ENCODE data around the gene TEKTIP1.

Gene TEKTIP1

DNA sequence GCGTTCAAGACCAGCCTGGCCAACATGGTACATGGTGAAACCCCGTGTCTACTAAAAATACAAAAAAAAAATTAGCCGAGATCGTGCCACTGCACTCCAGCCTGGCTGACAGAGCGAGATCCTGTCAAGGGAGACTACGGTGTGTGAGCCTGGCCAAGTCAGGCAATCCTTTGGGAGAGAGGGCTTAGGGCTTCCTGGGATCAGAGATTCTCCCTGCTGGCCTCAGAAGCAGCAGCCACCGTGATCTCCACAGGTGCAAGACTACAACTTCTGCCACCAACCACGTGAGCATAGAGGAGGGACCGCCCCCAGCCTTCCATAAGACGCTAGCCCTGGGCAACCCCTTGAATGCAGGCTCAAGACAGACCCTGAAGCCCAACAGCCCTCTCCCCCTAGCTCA is 10.8 kb downstream of the TEKTIP1 start:
- Histone ChIP-seq H3K4me1 (ENCODE audit: insufficient read depth, insufficient read length) (peaks cover 18% of the 10 kb centered on the region), H3K36me3 (ENCODE audit: insufficient read depth, insufficient read length, low read length) (peaks cover 74% of the 10 kb centered on the region), H3K9ac (ENCODE audit: insufficient read length, low read depth) (no peak overlapping the region), H3K27me3 (ENCODE audit: insufficient read depth, insufficient read length) (no peaks in the 10 kb centered on the region), H3K9me3 (ENCODE audit: insufficient read depth, low read length) (no peaks in the 10 kb centered on the region), H3K4me3 (ENCODE audit: insufficient read length, low read depth) (no peak overlapping the region)
- DNase-seq (ENCODE audit: low read depth, low spot score), result no peak
- TF ChIP-seq YY1 (IDR thresholded peaks at IDR 0.05; ENCODE audit: insufficient read depth, insufficient read length), result no peak
- TF ChIP-seq ZNF274 (IDR thresholded peaks at IDR 0.05; ENCODE audit: low read depth, low read length), result no peak
- no peak for TF ChIP-seq SUZ12 (IDR thresholded peaks at IDR 0.05; ENCODE audit: extremely low read depth, insufficient read depth, insufficient read length)

- H3K27me3 ChIP-seq (ENCODE audit: insufficient read depth, insufficient read length), result no peaks in the 10 kb centered on the region
- peak overlapping the region; percentile 42 for H3K9ac ChIP-seq (ENCODE audit: insufficient read length, low read depth)
- TF ChIP-seq ZNF274 (IDR thresholded peaks at IDR 0.05; ENCODE audit: low read depth, low read length) (no peak), SUZ12 (IDR thresholded peaks at IDR 0.05; ENCODE audit: extremely low read depth, insufficient read depth, insufficient read length) (no peak), YY1 (IDR thresholded peaks at IDR 0.05; ENCODE audit: insufficient read depth, insufficient read length) (no peak)
- peaks cover 25% of the 10 kb centered on the region for H3K4me1 ChIP-seq (ENCODE audit: insufficient read depth, insufficient read length)
- peaks cover 68% of the 10 kb centered on the region for H3K36me3 ChIP-seq (ENCODE audit: insufficient read depth, insufficient read length, low read length)
- no peaks in the 10 kb centered on the region for H3K9me3 ChIP-seq (ENCODE audit: insufficient read depth, low read length)
- no peak for DNase-seq (ENCODE audit: low read depth, low spot score)
- no peak overlapping the region for H3K4me3 ChIP-seq (ENCODE audit: insufficient read length, low read depth)
These were observed 12.2 kb downstream of the TEKTIP1 start for GRCh38 chr19:3550947-3551791.

- Histone ChIP-seq H3K36me3 (ENCODE audit: insufficient read depth, insufficient read length, low read length) (peaks cover 66% of the 10 kb centered on the region), H3K9me3 (ENCODE audit: insufficient read depth, low read length) (no peaks in the 10 kb centered on the region), H3K27me3 (ENCODE audit: insufficient read depth, insufficient read length) (no peaks in the 10 kb centered on the region), H3K4me1 (ENCODE audit: insufficient read depth, insufficient read length) (peaks cover 29% of the 10 kb centered on the region), H3K9ac (ENCODE audit: insufficient read length, low read depth) (peak overlapping the region; percentile 42), H3K4me3 (ENCODE audit: insufficient read length, low read depth) (no peak overlapping the region)
- DNase-seq (ENCODE audit: low read depth, low spot score), result no peak
- TF ChIP-seq ZNF274 (IDR thresholded peaks at IDR 0.05; ENCODE audit: low read depth, low read length) (no peak), YY1 (IDR thresholded peaks at IDR 0.05; ENCODE audit: insufficient read depth, insufficient read length) (no peak), SUZ12 (IDR thresholded peaks at IDR 0.05; ENCODE audit: extremely low read depth, insufficient read depth, insufficient read length) (no peak)
These were observed 12.8 kb downstream of the TEKTIP1 start for GRCh38 chr19:3551792-3552095.

DNA sequence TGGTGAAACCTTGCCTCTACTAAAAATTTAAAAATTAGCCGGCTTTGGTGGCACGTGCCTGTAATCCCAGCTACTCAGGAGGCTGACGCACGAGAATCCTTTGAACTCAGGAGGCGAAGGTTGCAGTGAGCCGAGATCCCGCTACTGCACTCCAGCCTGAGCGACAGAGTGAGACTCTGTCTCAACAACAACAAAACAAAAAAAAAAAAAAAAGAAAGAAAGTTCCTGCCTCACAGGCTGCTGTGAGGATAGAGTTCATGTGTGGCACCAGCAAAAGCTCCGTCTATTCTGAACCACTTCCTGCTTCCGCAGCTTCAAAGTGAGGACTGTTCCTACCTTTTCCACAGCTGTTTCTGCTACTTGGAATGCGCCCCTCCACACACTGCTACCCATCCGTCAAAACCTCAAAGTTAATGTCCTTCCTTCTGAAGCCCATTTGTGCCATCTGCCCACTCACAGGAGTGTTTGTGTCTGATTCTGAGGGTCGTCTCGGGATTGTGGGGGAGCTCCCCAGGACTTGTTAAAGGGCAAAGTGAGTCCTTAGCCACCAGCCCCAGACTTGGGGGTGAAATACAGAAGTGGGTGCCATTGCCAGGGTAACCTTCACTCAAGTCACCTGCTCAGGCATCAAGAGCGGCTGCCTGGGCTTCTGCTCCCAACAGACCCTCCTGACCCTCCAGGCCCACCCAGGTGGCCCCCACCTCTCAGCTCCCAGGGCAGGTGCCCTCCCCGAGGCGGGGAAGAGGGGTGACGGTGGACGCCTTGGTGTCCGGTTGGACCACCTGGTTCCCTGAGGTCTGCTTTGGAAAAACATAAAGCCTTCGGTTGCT is 15.5 kb downstream of the TEKTIP1 start:
- peaks cover 26% of the 10 kb centered on the region for H3K4me1 ChIP-seq (ENCODE audit: insufficient read depth, insufficient read length)
- DNase-seq (ENCODE audit: low read depth, low spot score), result no peak
- H3K9me3 ChIP-seq (ENCODE audit: insufficient read depth, low read length), result no peaks in the 10 kb centered on the region
- H3K36me3 ChIP-seq (ENCODE audit: insufficient read depth, insufficient read length, low read length), result peaks cover 42% of the 10 kb centered on the region
- TF ChIP-seq YY1 (IDR thresholded peaks at IDR 0.05; ENCODE audit: insufficient read depth, insufficient read length) (no peak), ZNF274 (IDR thresholded peaks at IDR 0.05; ENCODE audit: low read depth, low read length) (no peak), SUZ12 (IDR thresholded peaks at IDR 0.05; ENCODE audit: extremely low read depth, insufficient read depth, insufficient read length) (no peak)
- H3K9ac ChIP-seq (ENCODE audit: insufficient read length, low read depth), result peak overlapping the region; percentile 6
- no peaks in the 10 kb centered on the region for H3K27me3 ChIP-seq (ENCODE audit: insufficient read depth, insufficient read length)
- H3K4me3 ChIP-seq (ENCODE audit: insufficient read length, low read depth), result no peak overlapping the region

GRCh38 chr19:3555653-3556422 is 16.9 kb downstream of the TEKTIP1 start:
- no peaks in the 10 kb centered on the region for H3K9me3 ChIP-seq (ENCODE audit: insufficient read depth, low read length)
- no peak for TF ChIP-seq ZNF274 (IDR thresholded peaks at IDR 0.05; ENCODE audit: low read depth, low read length)
- TF ChIP-seq SUZ12 (IDR thresholded peaks at IDR 0.05; ENCODE audit: extremely low read depth, insufficient read depth, insufficient read length), result no peak
- TF ChIP-seq YY1 (IDR thresholded peaks at IDR 0.05; ENCODE audit: insufficient read depth, insufficient read length), result no peak
- peak overlapping the region; percentile 99 for H3K4me3 ChIP-seq (ENCODE audit: insufficient read length, low read depth)
- peaks cover 24% of the 10 kb centered on the region for H3K4me1 ChIP-seq (ENCODE audit: insufficient read depth, insufficient read length)
- H3K36me3 ChIP-seq (ENCODE audit: insufficient read depth, insufficient read length, low read length), result peaks cover 33% of the 10 kb centered on the region
- no peaks in the 10 kb centered on the region for H3K27me3 ChIP-seq (ENCODE audit: insufficient read depth, insufficient read length)
- H3K9ac ChIP-seq (ENCODE audit: insufficient read length, low read depth), result peak overlapping the region; percentile 99
- DNase-seq (ENCODE audit: low read depth, low spot score), result no peak

DNA sequence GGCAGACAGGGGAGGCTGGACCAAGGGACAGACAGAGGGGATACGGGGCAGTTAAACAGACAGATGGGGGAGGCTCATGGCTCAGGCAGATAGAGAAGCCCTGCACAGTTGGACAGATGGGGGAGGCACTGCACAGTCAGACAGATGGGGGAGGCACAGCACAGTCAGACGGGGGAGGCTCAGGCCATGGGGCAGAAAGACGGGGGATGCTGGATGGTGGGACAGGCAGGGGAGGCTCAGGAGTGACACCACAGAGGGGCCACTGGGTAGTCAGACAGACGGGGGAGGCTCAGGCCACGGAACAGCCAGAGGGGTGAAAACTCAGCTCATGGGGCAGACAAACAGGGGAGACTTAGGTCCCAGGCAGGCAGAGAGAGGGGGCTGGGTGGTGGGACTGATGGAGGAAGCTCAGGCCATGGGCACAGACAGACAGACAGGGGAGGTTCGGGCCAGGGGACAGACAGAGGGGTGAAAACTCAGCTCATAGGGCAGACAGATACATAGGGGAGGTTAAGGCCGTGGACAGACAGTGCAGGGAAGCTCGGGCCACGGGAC is 17.5 kb downstream of the TEKTIP1 start:
- Histone ChIP-seq H3K4me3 (ENCODE audit: insufficient read length, low read depth) (peak overlapping the region; percentile 99), H3K36me3 (ENCODE audit: insufficient read depth, insufficient read length, low read length) (peaks cover 28% of the 10 kb centered on the region), H3K9ac (ENCODE audit: insufficient read length, low read depth) (peak overlapping the region; percentile 99), H3K27me3 (ENCODE audit: insufficient read depth, insufficient read length) (no peaks in the 10 kb centered on the region), H3K9me3 (ENCODE audit: insufficient read depth, low read length) (no peaks in the 10 kb centered on the region), H3K4me1 (ENCODE audit: insufficient read depth, insufficient read length) (peaks cover 22% of the 10 kb centered on the region)
- no peak for TF ChIP-seq YY1 (IDR thresholded peaks at IDR 0.05; ENCODE audit: insufficient read depth, insufficient read length)
- TF ChIP-seq ZNF274 (IDR thresholded peaks at IDR 0.05; ENCODE audit: low read depth, low read length), result no peak
- TF ChIP-seq SUZ12 (IDR thresholded peaks at IDR 0.05; ENCODE audit: extremely low read depth, insufficient read depth, insufficient read length), result no peak
- DNase-seq (ENCODE audit: low read depth, low spot score), result no peak

Data from NT2/D1 (cell line).